IPS-18c (cell line): Measurements from ENCODE around the gene MBTPS1.

ENCODE experiments used
- H3K4me3 ChIP-seq: 2 replicates; pipeline ENCODE4 v1.7.0; 2013; ENCODE audit warnings: low read depth, mild to moderate bottlenecking, low read length, moderate library complexity; ENCODE audit not compliant: insufficient read depth
- H3K9me3 ChIP-seq: one replicate; pipeline ENCODE4 v1.6.1; 2013; ENCODE audit warnings: mild to moderate bottlenecking, low read length, moderate library complexity; ENCODE audit not compliant: control insufficient read depth, insufficient read depth

The MBTPS1 gene

DNA sequence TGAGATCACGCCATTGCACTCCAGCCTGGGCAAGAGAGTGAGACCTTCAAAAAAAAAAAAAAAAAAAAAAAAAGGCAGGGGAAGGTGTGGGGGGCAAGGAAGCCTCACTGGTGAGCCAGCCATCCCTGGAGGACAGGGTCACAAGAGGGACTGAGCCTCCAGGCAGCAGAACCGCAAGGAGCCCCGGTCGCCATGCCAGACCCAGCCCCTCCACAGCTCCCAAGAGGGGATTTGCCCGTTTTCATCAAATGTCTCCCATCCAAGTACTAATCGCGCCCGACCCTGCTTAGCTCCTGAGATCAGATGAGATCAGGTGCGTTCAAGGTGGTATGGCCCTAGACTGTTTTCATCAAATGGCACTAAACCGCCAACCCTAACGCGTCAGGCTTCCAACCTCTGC lies 77.0 kb downstream of the MBTPS1 start:
- Histone ChIP-seq H3K9me3 (peaks cover 6% of the 10 kb centered on the region), H3K4me3 (no peak overlapping the region)

DNA sequence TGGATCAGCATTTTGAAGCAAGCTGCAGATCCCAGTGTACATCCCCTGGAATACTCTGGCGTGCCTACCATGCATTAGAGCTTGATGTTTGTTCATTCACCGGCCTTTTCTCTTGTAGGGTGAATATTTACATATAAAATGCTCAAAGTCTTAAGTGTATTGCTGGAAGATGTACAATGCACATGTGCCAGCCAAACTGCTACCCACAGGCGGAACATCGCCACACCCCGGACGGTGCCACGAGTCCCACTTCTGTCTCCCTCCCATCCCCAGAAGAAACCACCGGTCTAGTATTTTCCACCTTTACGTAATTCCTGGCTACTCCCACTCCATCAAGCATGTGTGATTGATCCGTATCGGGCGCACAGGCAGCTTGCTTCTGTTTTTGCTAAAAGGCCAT lies 78.3 kb downstream of the MBTPS1 start:
- peaks cover 6% of the 10 kb centered on the region for H3K9me3 ChIP-seq
- H3K4me3 ChIP-seq = no peak overlapping the region

GRCh38 chr16:84036982-84037425 lies 79.7 kb downstream of the MBTPS1 start:
- Histone ChIP-seq H3K4me3 (no peak overlapping the region), H3K9me3 (peaks cover 6% of the 10 kb centered on the region)

- H3K9me3 ChIP-seq = peaks cover 6% of the 10 kb centered on the region
- no peak overlapping the region for H3K4me3 ChIP-seq
Observed at GRCh38 chr16:84036131-84036530, 80.6 kb downstream of the MBTPS1 start.

DNA sequence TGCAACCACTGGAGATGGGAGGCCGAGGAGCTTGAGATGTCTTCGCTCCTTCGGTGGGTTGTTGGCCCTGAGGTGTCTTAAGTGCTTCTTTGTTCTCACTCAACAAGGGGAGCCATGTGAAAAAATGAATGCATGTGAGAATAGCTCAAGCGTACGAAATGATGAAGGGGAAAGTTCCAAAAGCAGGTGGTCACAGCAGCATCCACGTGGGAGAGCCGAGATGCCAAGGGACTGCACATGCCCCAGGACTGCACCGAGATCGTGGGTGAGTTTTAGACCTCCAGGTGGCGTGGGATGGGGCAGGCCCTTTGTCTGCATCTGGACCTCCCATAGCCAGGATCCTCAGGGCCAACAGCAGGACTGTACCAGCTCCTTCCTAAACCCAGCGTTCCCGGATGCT lies 82.2 kb downstream of the MBTPS1 start:
- H3K4me3 ChIP-seq = no peak overlapping the region
- peaks cover 9% of the 10 kb centered on the region for H3K9me3 ChIP-seq

- Histone ChIP-seq H3K9me3 (peaks cover 9% of the 10 kb centered on the region), H3K4me3 (no peak overlapping the region)
Observed at GRCh38 chr16:84033251-84034195, 83.2 kb downstream of the MBTPS1 start.

DNA sequence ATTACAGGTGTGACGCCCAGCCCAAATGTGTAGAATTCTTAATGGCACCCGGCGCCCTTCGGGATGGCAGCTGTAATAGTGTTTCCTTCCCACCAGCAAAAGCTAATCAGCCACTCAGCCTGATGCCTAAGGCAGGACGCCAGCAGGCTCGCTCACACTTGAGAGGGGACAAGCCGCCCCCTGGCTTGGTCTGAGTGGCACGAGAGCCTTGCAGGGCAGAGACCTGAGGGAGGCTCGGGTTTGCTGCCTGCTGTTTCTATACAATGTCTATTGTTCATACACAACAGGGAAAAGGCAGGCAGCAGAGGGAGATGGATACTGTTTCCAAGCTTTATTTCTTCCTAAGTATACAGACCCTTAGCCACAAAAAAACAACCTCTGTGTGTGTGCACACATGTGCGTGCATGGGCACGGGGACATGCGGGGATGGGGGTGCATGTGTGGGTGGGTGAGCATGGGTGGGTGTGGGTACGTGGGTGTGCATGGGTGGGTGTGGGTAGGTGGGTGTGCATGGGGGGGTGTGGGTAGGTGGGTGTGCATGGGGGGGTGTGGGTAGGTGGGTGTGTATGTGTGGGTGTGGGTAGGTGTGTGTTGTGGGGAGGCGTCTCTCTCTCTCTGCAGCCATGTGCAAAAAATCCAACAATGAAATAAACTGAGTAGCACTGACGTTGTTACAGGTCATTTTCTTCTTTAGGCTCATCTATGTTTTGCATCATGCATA lies 84.1 kb downstream of the MBTPS1 start:
- Histone ChIP-seq H3K4me3 (no peak overlapping the region), H3K9me3 (peaks cover 9% of the 10 kb centered on the region)

DNA sequence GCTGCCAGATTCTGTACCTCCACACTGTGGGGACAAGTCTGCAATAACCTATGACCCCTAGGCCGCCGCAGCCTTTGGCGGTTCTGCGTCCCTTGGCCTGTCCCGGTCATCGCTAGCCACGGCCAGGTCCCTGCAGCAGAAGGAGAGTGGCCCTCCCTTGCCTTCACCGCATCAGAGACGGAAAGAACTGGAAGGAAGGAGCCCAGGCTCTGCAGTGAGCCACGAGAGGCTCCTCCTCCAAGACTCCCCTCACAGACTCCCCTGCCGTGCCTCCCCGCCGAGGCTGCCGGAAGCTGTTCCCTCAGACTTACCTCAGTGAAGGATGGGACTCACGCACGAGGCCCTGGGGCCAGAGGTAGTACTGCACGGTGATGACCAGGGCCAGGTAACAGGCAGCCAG lies 85.2 kb downstream of the MBTPS1 start:
- Histone ChIP-seq H3K4me3 (no peak overlapping the region), H3K9me3 (peaks cover 7% of the 10 kb centered on the region)

- Histone ChIP-seq H3K9me3 (peaks cover 2% of the 10 kb centered on the region), H3K4me3 (no peak overlapping the region)
Observed at GRCh38 chr16:84029297-84030047, 87.3 kb downstream of the MBTPS1 start.

GRCh38 chr16:84027625-84028024 lies 89.1 kb downstream of the MBTPS1 start:
- Histone ChIP-seq H3K4me3 (no peak overlapping the region), H3K9me3 (peaks cover 2% of the 10 kb centered on the region)

DNA sequence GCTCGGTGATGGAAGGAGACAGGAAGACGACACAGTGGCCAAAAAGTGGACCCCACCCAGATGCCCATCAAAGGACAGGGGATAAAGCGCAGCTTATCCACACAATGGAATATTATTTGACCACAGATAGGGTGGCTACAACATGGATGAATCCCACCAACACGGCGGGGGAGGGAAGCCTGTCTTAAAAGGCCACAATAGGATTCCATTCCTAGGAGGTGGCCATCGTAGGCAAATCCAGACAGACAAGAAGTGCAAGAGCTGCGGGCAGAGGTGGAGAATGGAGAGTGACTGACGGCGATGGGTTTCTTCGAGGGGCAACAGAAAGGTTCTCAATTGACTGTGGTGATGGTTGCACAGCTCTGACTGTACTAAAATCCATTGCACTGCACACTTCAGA lies 90.1 kb downstream of the MBTPS1 start:
- no peak overlapping the region for H3K4me3 ChIP-seq
- peaks cover 3% of the 10 kb centered on the region for H3K9me3 ChIP-seq

GRCh38 chr16:84024854-84025253 lies 91.9 kb downstream of the MBTPS1 start:
- Histone ChIP-seq H3K4me3 (no peak overlapping the region), H3K9me3 (peaks cover 5% of the 10 kb centered on the region)

GRCh38 chr16:84022644-84023043 lies 94.1 kb downstream of the MBTPS1 start:
- peaks cover 5% of the 10 kb centered on the region for H3K9me3 ChIP-seq
- H3K4me3 ChIP-seq = no peak overlapping the region

DNA sequence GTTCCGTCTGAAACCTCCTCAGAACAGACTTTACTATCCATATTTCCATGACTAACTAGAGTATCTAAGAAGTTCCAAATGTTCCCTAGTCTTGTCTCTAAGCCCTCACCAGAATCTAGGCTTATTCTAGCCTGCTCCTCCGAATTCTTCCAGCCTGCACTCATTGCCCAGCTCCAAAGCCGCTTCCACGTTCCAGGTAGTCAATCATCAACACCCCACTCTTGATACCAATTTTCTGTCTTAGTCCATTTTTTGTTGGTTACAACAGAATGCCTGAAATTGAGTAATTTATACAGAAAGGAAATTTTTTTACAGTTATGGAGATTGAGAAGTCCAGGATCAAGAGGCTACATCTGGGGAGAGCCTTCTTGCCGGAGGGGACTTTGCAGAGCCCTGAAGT lies 95.3 kb downstream of the MBTPS1 start:
- Histone ChIP-seq H3K4me3 (no peak overlapping the region), H3K9me3 (peaks cover 5% of the 10 kb centered on the region)

DNA sequence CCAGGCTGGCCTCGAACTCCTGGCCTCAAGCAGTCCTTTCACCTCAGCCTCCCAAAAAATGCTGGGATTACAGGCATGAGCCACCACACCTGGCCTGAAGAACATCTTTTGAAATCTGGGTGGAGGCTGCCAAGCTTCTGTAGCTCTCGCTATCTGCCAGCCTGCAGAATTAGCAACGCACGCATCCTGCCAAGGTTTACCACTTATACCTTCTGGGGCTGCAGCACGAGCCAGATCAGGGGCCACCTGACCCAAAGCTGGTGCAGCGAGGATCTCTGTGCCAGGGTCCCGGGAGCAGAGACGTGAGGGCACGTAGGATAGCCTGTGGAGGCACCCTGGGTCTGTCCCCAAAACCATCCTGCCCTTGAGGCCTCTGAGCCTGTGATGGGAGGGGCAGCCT lies 96.4 kb downstream of the MBTPS1 start:
- peaks cover 5% of the 10 kb centered on the region for H3K9me3 ChIP-seq
- H3K4me3 ChIP-seq = no peak overlapping the region

DNA sequence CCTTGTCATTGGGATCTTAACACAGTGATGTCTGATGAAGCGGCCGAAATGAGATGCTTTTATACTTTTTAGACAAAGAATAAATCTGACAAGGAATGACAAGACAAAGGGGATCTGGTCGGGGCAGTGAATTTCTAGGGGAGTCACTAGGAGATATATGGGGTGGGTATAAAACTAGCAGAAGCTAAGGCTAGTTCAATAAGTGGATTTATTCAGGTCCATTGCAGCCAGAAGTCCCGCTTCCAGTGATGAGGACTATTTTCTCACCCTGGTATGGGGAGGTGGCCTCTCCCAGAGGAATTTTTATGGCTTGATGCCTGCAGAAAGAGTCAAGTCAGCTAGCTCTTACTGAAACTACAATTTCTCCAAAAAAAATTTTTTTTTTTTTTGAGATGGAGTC lies 98.0 kb downstream of the MBTPS1 start:
- Histone ChIP-seq H3K4me3 (no peak overlapping the region), H3K9me3 (peaks cover 5% of the 10 kb centered on the region)

DNA sequence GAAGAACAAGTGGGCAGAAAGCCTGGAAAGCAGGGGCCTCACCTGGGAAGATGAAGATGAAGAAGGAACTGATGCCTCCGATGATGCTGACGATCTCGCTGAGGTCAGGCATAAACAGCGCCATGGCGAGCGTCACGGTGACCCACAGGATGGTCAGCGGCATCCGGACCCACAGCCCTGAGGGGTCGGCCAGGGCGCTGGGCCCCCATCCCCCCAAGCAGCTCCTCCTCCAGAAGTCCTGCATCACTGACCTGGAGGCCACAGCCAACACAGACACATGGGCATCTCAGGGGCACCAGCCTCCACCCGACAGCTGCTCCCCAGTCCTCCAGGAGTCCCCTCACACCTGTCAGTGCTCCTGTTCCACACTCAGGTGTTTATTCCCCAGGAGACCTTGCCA lies 100.3 kb downstream of the MBTPS1 start:
- Histone ChIP-seq H3K4me3 (no peak overlapping the region), H3K9me3 (peaks cover 3% of the 10 kb centered on the region)
